Ovary (tissue), 3 donors: ENCODE measurements around the gene ERO1B.

Experiments
- EP300 ChIP-seq: sonication (generic); formaldehyde crosslinking; IDR thresholded peaks from one replicate; pipeline ENCODE4 v1.6.1; 2017; ENCODE audit warnings: antibody characterized with exemption
- POLR2A ChIP-seq: fragments of 450-650 bp; IDR thresholded peaks from one replicate; pipeline ENCODE4 v1.6.1; 2017; ENCODE audit warnings: antibody characterized with exemption, mild to moderate bottlenecking, moderate library complexity
- TF ChIP-seq, protein P1 (sequence below), 3 donors: fragments of 450-650 bp in 2 of 3; fragments of 200-600 bp in 1 of 3; IDR thresholded peaks; one replicate each; pipeline versions ENCODE4 v1.5.1 to v1.8.0; 2016 to 2022; ENCODE audit warnings: antibody characterized with exemption in 3 of 3, mild to moderate bottlenecking in 1 of 3
- donor health status: DM: no; HTN: no; CAD: no.

DNA sequence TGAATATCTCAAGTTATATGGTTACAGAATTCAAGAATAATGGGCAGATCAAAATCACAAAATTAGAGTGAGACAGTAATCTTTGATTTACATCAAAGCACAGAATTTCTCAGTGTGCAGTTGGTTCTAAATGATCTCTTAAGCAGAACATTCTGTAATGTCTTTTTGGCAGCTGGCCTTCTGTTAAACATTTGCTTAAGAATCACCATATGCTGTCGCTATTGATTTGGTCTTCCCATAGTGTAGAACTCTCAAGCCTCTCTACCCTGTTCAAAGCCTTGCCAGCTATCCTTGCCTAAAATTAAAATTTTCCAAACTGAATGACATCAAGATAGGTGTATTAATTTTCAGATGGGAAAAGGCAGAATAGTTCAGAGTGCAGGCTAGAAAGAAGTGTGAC is 38.9 kb upstream of the ERO1B start:
- TF ChIP-seq, protein P1, sequence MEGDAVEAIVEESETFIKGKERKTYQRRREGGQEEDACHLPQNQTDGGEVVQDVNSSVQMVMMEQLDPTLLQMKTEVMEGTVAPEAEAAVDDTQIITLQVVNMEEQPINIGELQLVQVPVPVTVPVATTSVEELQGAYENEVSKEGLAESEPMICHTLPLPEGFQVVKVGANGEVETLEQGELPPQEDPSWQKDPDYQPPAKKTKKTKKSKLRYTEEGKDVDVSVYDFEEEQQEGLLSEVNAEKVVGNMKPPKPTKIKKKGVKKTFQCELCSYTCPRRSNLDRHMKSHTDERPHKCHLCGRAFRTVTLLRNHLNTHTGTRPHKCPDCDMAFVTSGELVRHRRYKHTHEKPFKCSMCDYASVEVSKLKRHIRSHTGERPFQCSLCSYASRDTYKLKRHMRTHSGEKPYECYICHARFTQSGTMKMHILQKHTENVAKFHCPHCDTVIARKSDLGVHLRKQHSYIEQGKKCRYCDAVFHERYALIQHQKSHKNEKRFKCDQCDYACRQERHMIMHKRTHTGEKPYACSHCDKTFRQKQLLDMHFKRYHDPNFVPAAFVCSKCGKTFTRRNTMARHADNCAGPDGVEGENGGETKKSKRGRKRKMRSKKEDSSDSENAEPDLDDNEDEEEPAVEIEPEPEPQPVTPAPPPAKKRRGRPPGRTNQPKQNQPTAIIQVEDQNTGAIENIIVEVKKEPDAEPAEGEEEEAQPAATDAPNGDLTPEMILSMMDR (IDR thresholded peaks at IDR 0.05) = no peak
- TF ChIP-seq EP300 (no peak), POLR2A (no peak)
